Retinal pigment epithelial cell (primary cell): ENCODE data around the gene DLX6.

Experiments
- DNase-seq: peaks from one replicate; pipeline ENCODE4 v3.0.0-alpha.2; 2010; ENCODE audit warnings: low read depth
- H3K4me3 ChIP-seq: 2 replicates; pipeline ENCODE4 v1.5.1; 2011; ENCODE audit warnings: mild to moderate bottlenecking, low read length, control low read depth, moderate library complexity
- CTCF ChIP-seq: conservative IDR thresholded peaks from 2 replicates; pipeline ENCODE4 v1.5.1; 2011; ENCODE audit warnings: low read depth, low read length, control low read depth, inconsistent platforms

DLX6 gene

GRCh38 chr7:96976106-96976505 is 29.2 kb upstream of the DLX6 start:
- TF ChIP-seq CTCF = no peak
- no peak overlapping the region for H3K4me3 ChIP-seq
- no peak for DNase-seq

- TF ChIP-seq CTCF = no peak
- no peak for DNase-seq
- no peak overlapping the region for H3K4me3 ChIP-seq
Measured at GRCh38 chr7:96977445-96977844, 27.9 kb upstream of the DLX6 start.

- no peak for TF ChIP-seq CTCF
- DNase-seq = no peak
- no peak overlapping the region for H3K4me3 ChIP-seq
Measured at GRCh38 chr7:96979551-96980276, 25.6 kb upstream of the DLX6 start.

- DNase-seq = no peak
Measured at GRCh38 chr7:96982586-96982985, 22.8 kb upstream of the DLX6 start.

GRCh38 chr7:96985992-96986391 is 19.4 kb upstream of the DLX6 start:
- no peak overlapping the region for H3K4me3 ChIP-seq
- TF ChIP-seq CTCF = no peak
- no peak for DNase-seq

More at GRCh38 chr7:96982586-96982985, 22.8 kb upstream of the DLX6 start:
- no peak overlapping the region for H3K4me3 ChIP-seq
- no peak for TF ChIP-seq CTCF

- no peak for TF ChIP-seq CTCF
- DNase-seq = no peak
- H3K4me3 ChIP-seq = no peak overlapping the region
Measured at GRCh38 chr7:96986901-96987300, 18.5 kb upstream of the DLX6 start.

- no peak overlapping the region for H3K4me3 ChIP-seq
- TF ChIP-seq CTCF = no peak
- DNase-seq = no peak
Measured at GRCh38 chr7:96987719-96988118, 17.6 kb upstream of the DLX6 start.
